Esophagus muscularis mucosa (tissue), 4 donors: ENCODE results near the gene CDKN2C. TPM values are rescaled to one million over a fixed set of nuclear protein-coding genes. Genes with fewer than 3 reads are reported as not detected.

Experiments
- DNase-seq: peaks from one replicate; pipeline ENCODE4 v3.0.0-alpha.2; 2017; ENCODE audit errors: extremely low spot score
- H3K27ac ChIP-seq, 4 donors: fragments of 200-600 bp; sonication (generic); replicated peaks in 1 of 4; 1 replicate in 3 of 4; 2 replicates in 1 of 4; pipeline ENCODE4 v1.5.1; 2016 to 2019; ENCODE audit warnings: mild to moderate bottlenecking in 1 of 4
- H3K27me3 ChIP-seq, 4 donors: fragments of 200-600 bp; sonication (generic); one replicate each; pipeline versions ENCODE4 v1.5.1 to v1.6.0; 2016 to 2019
- H3K36me3 ChIP-seq, 4 donors: fragments of 200-600 bp; sonication (generic); one replicate each; pipeline ENCODE4 v1.5.1; 2016 to 2019
- H3K4me1 ChIP-seq, 4 donors: fragments of 200-600 bp; sonication (generic); one replicate each; pipeline ENCODE4 v1.5.1; 2016 to 2019
- H3K4me3 ChIP-seq, 4 donors: fragments of 200-600 bp; sonication (generic); 1 replicate in 2 of 4; 2 replicates in 2 of 4; pipeline ENCODE4 v1.5.1; 2016 to 2019; ENCODE audit warnings: mild to moderate bottlenecking in 4 of 4, moderate library complexity in 1 of 4
- H3K9me3 ChIP-seq, 4 donors: fragments of 200-600 bp; sonication (generic); 1 replicate in 3 of 4; 2 replicates in 1 of 4; pipeline ENCODE4 v1.5.1; 2016 to 2019
- CTCF ChIP-seq, 3 experiments: fragments of 200-600 bp in 2 of 3; fragments of 450-650 bp in 1 of 3; sonication (generic) in 2 of 3; IDR thresholded peaks; one replicate each; pipeline ENCODE4 v1.5.1; 2017 to 2019; ENCODE audit warnings: antibody characterized with exemption in 3 of 3, mild to moderate bottlenecking in 2 of 3, moderate library complexity in 1 of 3
- EP300 ChIP-seq: sonication (generic); formaldehyde crosslinking; IDR thresholded peaks from one replicate; pipeline ENCODE4 v1.6.1; 2017; ENCODE audit warnings: antibody characterized with exemption
- POLR2A ChIP-seq: fragments of 450-650 bp; IDR thresholded peaks from one replicate; pipeline ENCODE4 v1.6.1; 2017; ENCODE audit warnings: antibody characterized with exemption, moderate library complexity, mild to moderate bottlenecking, low read depth
- POLR2AphosphoS5 ChIP-seq, 2 donors: sonication (generic); formaldehyde crosslinking; IDR thresholded peaks; one replicate each; pipeline ENCODE4 v1.6.1; 2017; ENCODE audit warnings: antibody characterized with exemption in 2 of 2
- WGBS: methylation state at CpG from one replicate; pipeline ENCODE4 v1.1.5; 2018; 5-methylcytosine and 5-hydroxymethylcytosine counted together
- intact Hi-C: fragments of 100-400 bp; cut with DNase I; formaldehyde crosslinking; loops from one replicate; pipeline ENCODE4 v1.15.1; 2023
- total RNA-seq, 4 donors: library from RNA; depleted of rRNA; stranded (reverse); fragments of >200 nt; gene quantifications; one replicate each; pipeline versions ENCODE4 v1.1.0 to v1.2.1, GENCODE V29; 2016

The CDKN2C gene
- total RNA-seq, 4 donors from 2014 or later: 20.4 to 37.4 (median 27.0) TPM

GRCh38 chr1:51009381-51009780, 39.3 kb downstream of the CDKN2C start:
- WGBS: 64% methylated on average over 3 of the region's 3 CpGs
- TF ChIP-seq POLR2A (no peak), EP300 (no peak), POLR2AphosphoS5 (IDR thresholded peaks at IDR 0.05) (no peak), CTCF (IDR thresholded peaks at IDR 0.05) (no peak)
- intact Hi-C loops: no loop called here

GRCh38 chr1:51014878-51015277, 44.8 kb downstream of the CDKN2C start:
- H3K4me3 ChIP-seq: no peak overlapping the region
- H3K27ac ChIP-seq: no peak overlapping the region
- no peaks in the 10 kb centered on the region for H3K36me3 ChIP-seq
- H3K9me3 ChIP-seq: peaks cover 0 to 10% (median 2%) of the 10 kb centered on the region in 4 donors
- H3K4me1 ChIP-seq: no peaks in the 10 kb centered on the region
- no peak for TF ChIP-seq CTCF (IDR thresholded peaks at IDR 0.05)
- TF ChIP-seq POLR2A: no peak
- TF ChIP-seq POLR2AphosphoS5 (IDR thresholded peaks at IDR 0.05): no peak
- no peak for TF ChIP-seq EP300
- no peaks in the 10 kb centered on the region for H3K27me3 ChIP-seq
- 86% methylated on average over 1 of the region's 1 CpG for WGBS
- intact Hi-C loops: no loop called here
- DNase-seq: no peak

More at GRCh38 chr1:51009381-51009780, 39.3 kb downstream of the CDKN2C start:
- no peak overlapping the region for H3K4me3 ChIP-seq
- no peak for DNase-seq
- no peaks in the 10 kb centered on the region for H3K36me3 ChIP-seq
- H3K27me3 ChIP-seq: no peaks in the 10 kb centered on the region
- H3K27ac ChIP-seq: no peak overlapping the region
- no peaks in the 10 kb centered on the region for H3K4me1 ChIP-seq
- peaks cover 0 to 10% (median 2%) of the 10 kb centered on the region in 4 donors for H3K9me3 ChIP-seq

- Histone ChIP-seq H3K27ac (no peak overlapping the region), H3K36me3 (no peaks in the 10 kb centered on the region), H3K9me3 (no peaks in the 10 kb centered on the region), H3K27me3 (no peaks in the 10 kb centered on the region), H3K4me3 (no peak overlapping the region), H3K4me1 (no peaks in the 10 kb centered on the region)
- no peak for DNase-seq
- intact Hi-C loops: no loop called here
- TF ChIP-seq POLR2AphosphoS5 (IDR thresholded peaks at IDR 0.05) (no peak), POLR2A (no peak), EP300 (no peak), CTCF (IDR thresholded peaks at IDR 0.05) (no peak)
Measured at GRCh38 chr1:51019811-51020210, 49.8 kb downstream of the CDKN2C start.

Other genes with a start within 250 kb of the CDKN2C start
- 10 to 100 TPM; 39.7 to 60.6 (median 42.9) TPM for gene FAF1, start 10.0 kb upstream of the CDKN2C start, total RNA-seq
- gene C1orf185, start 132.0 kb downstream of the CDKN2C start, total RNA-seq: not detected